GM19023 (cell line): ENCODE data around the gene ZDHHC19.
A peak's percentile ranks its signal among the peaks of the same experiment; 100 is the strongest.
"Not testable (repeated sequence)": the region's sequence is repeated elsewhere in the genome, so short reads cannot be mapped to it uniquely, and the experiment has no call there.

ENCODE experiments used
- ATAC-seq: cut with Tn5 transposase; IDR thresholded peaks from one replicate; pipeline ENCODE4 v1.9.1; 2021; ENCODE audit warnings: mild to moderate bottlenecking, moderate library complexity; ENCODE audit not compliant: unreplicated experiment

ZDHHC19 gene

DNA sequence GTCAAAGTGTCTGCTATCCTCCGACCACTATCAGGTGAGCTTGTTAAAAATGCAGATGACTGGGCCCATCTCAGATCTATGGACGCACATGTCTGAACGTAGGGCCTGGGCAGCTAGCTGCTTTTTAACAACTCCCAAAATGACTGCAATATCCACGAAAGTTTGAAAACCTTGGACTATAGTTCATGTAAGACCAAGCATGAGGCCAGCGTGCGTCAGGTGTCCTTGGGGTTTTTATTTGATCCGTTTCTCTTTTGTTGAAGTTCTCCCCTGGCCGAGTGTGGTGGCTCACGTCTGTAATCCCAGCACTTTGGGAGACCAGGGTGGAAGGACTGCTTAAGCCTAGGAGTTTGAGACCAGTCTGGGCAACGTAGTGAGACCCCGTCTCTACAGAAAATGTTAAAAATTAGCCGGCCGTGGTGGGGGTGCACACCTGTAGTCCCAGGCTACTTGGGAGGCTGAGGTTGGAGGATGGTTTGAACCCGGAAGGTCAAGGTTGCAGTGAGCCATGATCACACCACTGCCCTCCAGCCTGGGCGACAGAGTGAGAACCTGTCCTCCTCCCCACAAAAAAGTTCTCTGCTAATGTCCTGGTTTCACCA lies 14.7 kb upstream of the ZDHHC19 start:
- ATAC-seq, result no peak

GRCh38 chr3:196225086-196225485 lies 13.9 kb upstream of the ZDHHC19 start:
- ATAC-seq, result no peak

GRCh38 chr3:196222876-196223595 lies 11.8 kb upstream of the ZDHHC19 start:
- ATAC-seq, result no peak

GRCh38 chr3:196220991-196221390 lies 9.8 kb upstream of the ZDHHC19 start:
- ATAC-seq, result no peak

GRCh38 chr3:196220587-196220986 lies 9.4 kb upstream of the ZDHHC19 start:
- no peak for ATAC-seq

GRCh38 chr3:196219970-196220311 lies 8.7 kb upstream of the ZDHHC19 start:
- ATAC-seq, result no peak

- peak; percentile 80 for ATAC-seq
These were observed 8.2 kb upstream of the ZDHHC19 start for GRCh38 chr3:196219194-196219969.

- ATAC-seq, result no peak
These were observed 7.0 kb upstream of the ZDHHC19 start for GRCh38 chr3:196218155-196218712.

DNA sequence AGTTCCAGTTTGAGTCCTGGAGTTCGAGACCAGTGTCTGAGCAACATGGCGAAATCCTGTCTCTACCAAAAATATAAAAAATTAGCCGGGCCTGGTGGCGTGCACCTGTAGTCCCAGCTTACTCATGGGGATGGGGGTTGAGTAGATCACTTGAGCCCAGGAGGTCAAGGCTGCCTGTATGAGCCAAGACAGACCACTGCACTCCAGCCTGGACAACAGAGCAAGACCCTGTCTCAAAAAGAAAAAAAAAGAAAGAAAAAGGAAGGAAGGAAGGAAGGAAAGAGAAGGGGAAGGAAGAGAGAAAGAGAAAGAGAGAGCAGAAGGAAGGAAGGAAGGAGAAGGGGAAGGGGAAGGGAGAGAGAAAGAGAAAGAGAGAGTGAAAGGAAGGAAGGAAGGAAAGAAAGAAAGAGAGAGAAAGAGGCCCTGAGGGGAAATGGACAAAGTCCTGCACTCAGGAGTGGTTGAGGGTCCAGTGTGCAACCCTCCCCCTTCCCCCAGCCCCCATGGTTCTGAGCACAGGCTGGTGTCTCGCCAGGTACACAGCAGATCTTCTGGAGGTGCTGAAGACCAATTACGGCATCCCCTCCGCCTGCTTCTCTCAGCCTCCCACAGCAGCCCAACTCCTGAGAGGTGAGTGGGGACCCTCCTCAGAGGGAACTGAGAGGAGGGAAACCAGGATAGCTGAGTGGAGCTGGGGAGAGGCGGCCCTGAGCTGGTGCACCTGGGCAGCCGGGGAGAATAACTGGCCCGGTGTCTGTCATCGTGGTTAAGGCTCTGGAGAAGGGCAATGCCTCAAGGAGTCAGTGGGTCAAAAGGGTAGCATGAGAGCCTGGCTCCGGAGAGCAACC lies 6.3 kb upstream of the ZDHHC19 start:
- no peak for ATAC-seq

DNA sequence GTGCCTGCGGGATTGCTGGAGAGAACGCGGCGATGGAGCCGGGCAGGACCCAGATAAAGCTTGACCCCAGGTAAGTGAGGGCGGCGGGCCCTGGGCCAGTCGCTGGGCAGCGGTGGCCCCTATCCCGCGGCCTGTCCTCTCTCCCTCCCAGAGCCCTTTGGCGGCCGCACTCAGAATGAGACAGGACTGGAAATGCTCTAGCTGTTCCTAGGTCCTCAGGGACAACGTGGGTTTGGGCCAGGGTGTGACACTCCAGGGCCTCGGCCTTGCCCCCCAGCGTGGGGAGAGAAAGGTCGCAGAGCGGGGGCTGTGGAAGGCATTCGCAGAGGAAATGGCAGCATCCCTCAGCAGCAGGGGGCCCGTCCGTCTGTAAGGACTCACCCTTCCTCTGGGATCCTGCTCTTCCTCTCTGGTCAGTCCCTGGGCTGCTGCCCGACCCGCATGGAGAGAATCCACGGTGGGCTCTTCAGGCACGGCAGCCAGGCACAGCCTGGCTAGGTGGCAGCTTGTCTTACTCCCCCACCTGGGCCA lies 5.5 kb upstream of the ZDHHC19 start:
- ATAC-seq, result no peak

DNA sequence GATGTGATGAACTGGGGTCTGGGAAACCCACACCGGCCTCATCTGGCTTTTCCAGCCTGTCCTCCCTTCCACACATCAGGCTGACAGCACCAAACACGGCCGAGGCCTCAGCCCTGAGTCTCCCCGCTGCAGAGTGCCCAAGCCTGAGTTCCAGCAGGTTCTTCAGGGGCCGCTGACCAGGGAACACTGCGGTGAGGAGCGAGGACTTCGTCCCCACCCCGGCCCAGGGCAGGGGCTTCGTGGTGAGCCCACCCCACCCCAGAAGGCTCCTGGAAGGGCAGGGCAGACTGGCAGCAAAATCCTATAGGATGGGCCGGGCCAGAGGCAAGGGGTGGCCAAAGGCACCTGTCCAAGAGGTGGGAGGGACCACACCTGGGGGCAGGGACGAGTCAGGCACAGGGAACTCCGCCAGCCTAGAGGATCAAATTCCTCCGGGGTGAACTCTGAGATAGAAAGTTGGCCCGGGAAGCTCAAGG lies 4.9 kb upstream of the ZDHHC19 start, which contains the start of gene SLC51A:
Gene SLC51A (plus strand): TSS at position 446 of the 476 bp plus-strand sequence. CDS start 179 bp downstream, outside the sequence.
- no peak for ATAC-seq

GRCh38 chr3:196215493-196216020 lies 4.4 kb upstream of the ZDHHC19 start:
- ATAC-seq, result no peak

DNA sequence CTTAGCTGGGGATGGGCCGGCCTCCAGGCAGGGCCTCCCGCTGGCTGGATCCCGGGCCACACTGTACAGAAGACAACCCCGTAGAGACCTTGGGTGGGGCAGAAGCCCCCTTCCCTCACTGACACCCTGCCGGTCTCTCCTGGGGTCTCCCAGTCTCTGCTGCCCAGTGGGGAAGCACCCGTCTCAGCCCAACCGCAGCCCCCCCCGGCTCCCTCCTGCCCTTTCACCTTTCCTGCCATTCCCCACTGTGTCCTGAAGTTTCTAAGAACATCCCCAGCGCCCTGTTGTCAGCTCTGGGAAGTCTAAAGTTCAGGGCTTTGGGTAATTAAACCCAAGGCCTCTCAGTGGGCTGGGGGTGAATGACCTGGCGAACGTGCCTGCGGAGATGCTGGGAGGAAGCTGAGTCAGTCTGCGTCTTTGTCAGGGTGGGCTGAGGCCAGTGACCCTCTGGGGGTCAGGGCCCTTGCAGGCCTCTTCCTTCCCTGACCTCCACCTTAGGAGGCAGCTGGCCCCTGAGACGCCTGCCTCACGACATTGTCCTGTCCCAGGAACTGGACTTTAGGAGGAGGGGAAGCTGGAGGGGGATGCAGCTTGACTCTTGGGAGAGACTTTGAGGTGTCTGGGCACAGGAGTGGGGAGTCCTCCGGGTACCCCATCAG lies 3.7 kb upstream of the ZDHHC19 start:
- no peak for ATAC-seq

- not testable (repeated sequence) for ATAC-seq
These were observed 1.1 kb downstream of the ZDHHC19 start for GRCh38 chr3:196209944-196210672.

DNA sequence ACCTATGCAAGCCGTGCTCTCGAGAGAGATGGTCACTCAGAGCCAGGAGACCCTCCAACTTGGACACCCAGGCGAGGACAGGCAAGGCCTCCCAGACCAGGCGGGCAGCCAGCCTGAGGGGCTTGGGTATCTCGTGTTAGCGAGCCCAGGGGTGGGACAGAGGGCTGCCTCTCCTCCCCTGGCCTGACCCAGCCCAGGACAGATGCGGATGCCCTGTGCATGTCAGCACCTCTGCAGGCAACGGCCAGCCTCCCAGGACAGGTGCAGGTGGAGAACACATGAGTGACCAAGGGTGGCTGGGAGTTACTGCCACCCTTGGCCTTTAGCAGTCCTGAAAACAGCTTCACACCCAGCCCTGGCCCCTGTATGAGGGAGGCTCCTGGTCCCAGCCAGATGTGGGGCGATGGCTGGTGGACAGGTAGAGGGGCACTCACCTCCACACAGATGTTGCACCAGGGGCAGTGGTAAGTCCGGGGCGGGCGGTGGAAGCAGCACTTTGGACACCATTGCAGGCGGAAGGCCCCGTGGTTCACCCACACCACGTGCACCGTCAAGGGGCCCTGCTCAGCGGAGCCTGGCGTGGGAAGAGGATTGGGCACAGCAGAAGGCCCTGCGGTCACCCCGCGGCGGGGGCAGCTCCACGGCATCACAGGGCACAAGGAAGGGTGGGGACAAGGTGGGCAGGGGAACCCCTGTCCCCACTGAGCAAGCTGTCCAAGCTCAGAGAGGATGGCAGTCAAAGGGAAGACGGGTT lies 2.1 kb downstream of the ZDHHC19 start:
- ATAC-seq, result no peak

DNA sequence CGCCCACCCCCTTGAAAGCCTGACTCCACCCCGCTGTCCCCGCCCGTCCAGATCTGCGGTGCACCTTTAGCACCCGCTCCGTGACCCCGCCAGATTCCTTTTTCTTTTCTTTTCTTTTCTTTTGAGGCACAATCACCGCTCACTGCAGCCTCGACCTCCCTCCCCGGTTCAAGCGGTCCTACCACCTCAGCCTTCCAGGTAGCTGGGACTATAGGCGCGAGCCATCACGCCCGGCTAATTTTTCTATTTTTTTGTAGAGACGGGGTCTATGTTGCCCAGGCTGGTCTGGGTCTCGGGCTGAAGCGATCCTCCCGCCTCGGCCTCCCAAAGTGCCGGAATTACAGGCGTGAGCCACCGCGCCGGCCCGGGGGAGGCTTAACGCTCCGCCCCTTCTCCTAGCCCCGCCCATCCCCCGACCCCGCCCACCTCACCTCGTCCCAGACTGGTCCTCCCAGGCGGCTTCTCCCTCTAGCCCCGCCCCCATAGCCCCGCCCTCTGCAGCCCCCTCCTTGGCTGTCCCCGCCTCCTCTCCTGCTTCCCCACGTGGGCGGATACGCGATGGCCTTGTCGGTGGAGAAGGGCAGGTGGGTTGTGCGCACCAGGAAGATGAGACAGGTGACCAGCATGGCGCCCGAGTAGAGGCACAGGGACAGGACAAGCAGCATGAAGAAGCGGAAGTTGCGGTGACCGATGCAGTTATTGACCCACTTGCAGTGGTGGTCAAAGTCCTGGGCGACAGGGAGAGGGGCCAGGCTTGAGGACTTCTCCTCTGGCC lies 3.2 kb downstream of the ZDHHC19 start:
- ATAC-seq, result no peak

DNA sequence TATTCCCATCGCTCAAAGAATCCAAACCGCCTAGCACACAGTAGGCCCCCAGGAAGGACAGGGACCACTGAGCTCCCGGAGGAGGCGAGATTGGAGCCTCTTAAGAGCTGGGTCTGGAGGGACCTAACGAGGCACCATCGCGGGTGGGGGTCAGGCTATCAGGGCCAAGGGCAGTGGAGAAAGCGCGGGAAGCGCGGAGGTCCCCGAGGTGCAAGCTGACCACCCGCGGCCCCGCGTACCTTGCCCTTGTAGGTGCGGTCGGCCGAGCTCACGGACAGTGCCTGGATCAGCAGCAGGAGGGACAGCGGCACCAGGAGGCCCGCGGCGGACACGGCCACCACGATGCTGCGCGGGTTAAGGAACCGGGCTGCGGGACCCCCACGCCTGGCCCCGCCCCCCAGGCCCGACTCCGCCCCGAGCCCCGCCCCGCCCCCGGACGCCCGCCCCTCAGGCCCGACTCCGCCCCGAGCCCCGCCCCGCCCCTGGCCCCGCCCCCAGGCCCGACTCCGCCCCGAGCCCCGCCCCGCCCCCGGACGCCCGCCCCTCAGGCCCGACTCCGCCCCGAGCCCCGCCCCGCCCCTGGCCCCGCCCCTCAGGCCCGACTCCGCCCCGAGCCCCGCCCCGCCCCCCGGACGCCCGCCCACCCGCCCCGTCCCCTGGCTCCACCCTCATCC lies 3.9 kb downstream of the ZDHHC19 start:
- no peak for ATAC-seq
